ENCODE measurements around the gene CEP68.
"Not testable (repeated sequence)": the region's sequence is repeated elsewhere in the genome, so short reads cannot be mapped to it uniquely, and the experiment has no call there.

Gene CEP68

GRCh38 chr2:65132930-65133329 is 76.7 kb downstream of the CEP68 start:
- DNase-seq: not testable (repeated sequence)

GRCh38 chr2:65133626-65134025 is 77.4 kb downstream of the CEP68 start:
- no peak for DNase-seq

GRCh38 chr2:65134158-65134557 is 77.9 kb downstream of the CEP68 start:
- DNase-seq: no peak

- DNase-seq: no peak
These were observed 80.0 kb downstream of the CEP68 start for GRCh38 chr2:65136253-65136652.
